Brain microvascular endothelial cell (primary cell): ENCODE data around the gene SIPA1L3.

Experiments used
- DNase-seq: peaks from one replicate; pipeline ENCODE4 v3.0.0-alpha.2; 2020
- H3K27ac ChIP-seq: fragments of 250-450 bp; sonication (Bioruptor Pico); 2 replicates; pipeline ENCODE4 v1.5.1; 2020; ENCODE audit warnings: mild to moderate bottlenecking, moderate library complexity
- H3K27me3 ChIP-seq: fragments of 250-450 bp; sonication (Bioruptor Pico); replicated peaks from 2 replicates; pipeline ENCODE4 v1.5.1; 2020; ENCODE audit warnings: mild to moderate bottlenecking
- H3K36me3 ChIP-seq: fragments of 250-450 bp; sonication (Bioruptor Pico); replicated peaks from 2 replicates; pipeline ENCODE4 v1.5.1; 2020; ENCODE audit warnings: mild to moderate bottlenecking
- H3K4me3 ChIP-seq: 2 replicates; pipeline ENCODE4 v1.5.1; 2011; ENCODE audit warnings: low read depth, mild to moderate bottlenecking, control low read depth, low read length, moderate library complexity
- CTCF ChIP-seq: IDR thresholded peaks from 2 replicates; pipeline ENCODE4 v1.5.1; 2011; ENCODE audit warnings: low read depth, mild to moderate bottlenecking, moderate library complexity, low read length, control low read depth, inconsistent platforms; ENCODE audit errors: missing control alignments
- in situ Hi-C: cut with HindIII; loops from 2 replicates; pipeline ENCODE4 v1.10.0; 2017; ENCODE audit warnings: low sequenced_read_pairs, low pct_ligation_motif_present

SIPA1L3 gene

GRCh38 chr19:37926255-37926654, 19.2 kb downstream of the SIPA1L3 start:
- no peak for DNase-seq
- H3K27me3 ChIP-seq: no peaks in the 10 kb centered on the region
- peaks cover 9% of the 10 kb centered on the region for H3K36me3 ChIP-seq
- no peak overlapping the region for H3K27ac ChIP-seq
- in situ Hi-C loops: no loop called here
- TF ChIP-seq CTCF: no peak
- H3K4me3 ChIP-seq: no peak overlapping the region

GRCh38 chr19:37926711-37927110, 19.7 kb downstream of the SIPA1L3 start:
- Histone ChIP-seq H3K27ac (no peak overlapping the region), H3K4me3 (no peak overlapping the region), H3K36me3 (peaks cover 7% of the 10 kb centered on the region), H3K27me3 (no peaks in the 10 kb centered on the region)
- TF ChIP-seq CTCF: no peak
- DNase-seq: no peak
- in situ Hi-C loops: no loop called here

GRCh38 chr19:37928527-37929286, 21.7 kb downstream of the SIPA1L3 start:
- Histone ChIP-seq H3K36me3 (no peaks in the 10 kb centered on the region), H3K4me3 (no peak overlapping the region), H3K27ac (no peak overlapping the region), H3K27me3 (no peaks in the 10 kb centered on the region)
- in situ Hi-C loops: no loop called here
- no peak for DNase-seq
- no peak for TF ChIP-seq CTCF

- DNase-seq: no peak
- in situ Hi-C loops: no loop called here
- TF ChIP-seq CTCF: peak; percentile 31
- Histone ChIP-seq H3K27me3 (no peaks in the 10 kb centered on the region), H3K4me3 (no peak overlapping the region), H3K36me3 (no peaks in the 10 kb centered on the region), H3K27ac (no peak overlapping the region)
These were observed 22.4 kb downstream of the SIPA1L3 start for GRCh38 chr19:37929355-37929923.

GRCh38 chr19:37930416-37930815, 23.4 kb downstream of the SIPA1L3 start:
- Histone ChIP-seq H3K36me3 (no peaks in the 10 kb centered on the region), H3K4me3 (no peak overlapping the region), H3K27ac (no peak overlapping the region), H3K27me3 (no peaks in the 10 kb centered on the region)
- peak; percentile 7 for DNase-seq
- in situ Hi-C loops: no loop called here
- no peak for TF ChIP-seq CTCF
